ENCODE data around the gene WDR70. TPM values are rescaled to one million over a fixed set of nuclear protein-coding genes. Genes with fewer than 3 reads are reported as not detected.
"Not testable (repeated sequence)": the region's sequence is repeated elsewhere in the genome, so short reads cannot be mapped to it uniquely, and the experiment has no call there.

Gene WDR70
- total RNA-seq, 2 experiments from 2014 or later = 24.5 to 34.6 TPM

- H3K9me3 ChIP-seq (ENCODE audit: control insufficient read depth in 1 of 2, insufficient read depth in 1 of 2, low read length in 2 of 2); ATAC-seq (ENCODE audit: poor library complexity); CTCF ChIA-PET; intact Hi-C loops (cut with DNase I, micrococcal nuclease); H3K4me1 ChIP-seq (ENCODE audit: insufficient read depth, low read length); H3K36me3 ChIP-seq (ENCODE audit: insufficient read depth, low read length); H3K4me1 Mint-ChIP-seq (ENCODE audit: low read depth); H3K27ac ChIP-seq (ENCODE audit: low read depth in 1 of 2, low read length in 2 of 2); H3K27ac Mint-ChIP-seq; H3K4me3 Mint-ChIP-seq; H3K27me3 ChIP-seq (ENCODE audit: control insufficient read depth in 1 of 2, insufficient read depth in 2 of 2, low read length in 2 of 2); DNase-seq; H3K27me3 Mint-ChIP-seq; POLR2A ChIA-PET; H3K4me3 ChIP-seq (ENCODE audit: low read length): not testable (repeated sequence)
- H3K9me3 Mint-ChIP-seq = peaks cover 14% of the 10 kb centered on the region
- peaks cover 61% of the 10 kb centered on the region for H3K36me3 Mint-ChIP-seq (ENCODE audit: low read depth)
Observed at GRCh38 chr5:37679326-37679725, 300.2 kb downstream of the WDR70 start.

GRCh38 chr5:37679903-37680302 is 300.8 kb downstream of the WDR70 start:
- DNase-seq; H3K27ac ChIP-seq (ENCODE audit: low read depth in 1 of 2, low read length in 2 of 2); H3K36me3 ChIP-seq (ENCODE audit: insufficient read depth, low read length); intact Hi-C loops (cut with DNase I, micrococcal nuclease); H3K9me3 ChIP-seq (ENCODE audit: control insufficient read depth in 1 of 2, insufficient read depth in 1 of 2, low read length in 2 of 2); H3K4me1 Mint-ChIP-seq (ENCODE audit: low read depth); CTCF ChIA-PET; H3K27me3 Mint-ChIP-seq; H3K27me3 ChIP-seq (ENCODE audit: control insufficient read depth in 1 of 2, insufficient read depth in 2 of 2, low read length in 2 of 2); H3K4me1 ChIP-seq (ENCODE audit: insufficient read depth, low read length); H3K4me3 Mint-ChIP-seq; ATAC-seq (ENCODE audit: poor library complexity); POLR2A ChIA-PET; H3K27ac Mint-ChIP-seq; H3K4me3 ChIP-seq (ENCODE audit: low read length): not testable (repeated sequence)
- Mint-ChIP-seq H3K9me3 (peaks cover 14% of the 10 kb centered on the region), H3K36me3 (ENCODE audit: low read depth) (peaks cover 65% of the 10 kb centered on the region)

- TF ChIP-seq CTCF (IDR thresholded peaks at IDR 0.05) = no peak
- Histone ChIP-seq H3K27ac (ENCODE audit: low read depth in 1 of 2, low read length in 2 of 2) (no peak overlapping the region), H3K4me1 (ENCODE audit: insufficient read depth, low read length) (no peaks in the 10 kb centered on the region), H3K4me3 (ENCODE audit: low read length) (no peak overlapping the region), H3K36me3 (ENCODE audit: insufficient read depth, low read length) (no peaks in the 10 kb centered on the region), H3K9me3 (ENCODE audit: control insufficient read depth in 1 of 2, insufficient read depth in 1 of 2, low read length in 2 of 2) (peaks cover 0 to 15% of the 10 kb centered on the region in 2 experiments), H3K27me3 (ENCODE audit: control insufficient read depth in 1 of 2, insufficient read depth in 2 of 2, low read length in 2 of 2) (no peaks in the 10 kb centered on the region)
- no peak for DNase-seq
- intact Hi-C loops (cut with DNase I, micrococcal nuclease) = no loop called here
- ChIA-PET POLR2A (no interaction called here), CTCF (no interaction called here)
- Mint-ChIP-seq H3K4me1 (ENCODE audit: low read depth) (no peaks in the 10 kb centered on the region), H3K4me3 (no peak overlapping the region), H3K27me3 (no peaks in the 10 kb centered on the region), H3K9me3 (peaks cover 14% of the 10 kb centered on the region), H3K36me3 (ENCODE audit: low read depth) (peaks cover 69% of the 10 kb centered on the region), H3K27ac (no peak overlapping the region)
- ATAC-seq (ENCODE audit: poor library complexity) = no peak
Observed at GRCh38 chr5:37683072-37683471, 304.0 kb downstream of the WDR70 start.

GRCh38 chr5:37685211-37685610 is 306.1 kb downstream of the WDR70 start:
- ChIA-PET POLR2A (no interaction called here), CTCF (no interaction called here)
- Mint-ChIP-seq H3K36me3 (ENCODE audit: low read depth) (peaks cover 72% of the 10 kb centered on the region), H3K4me3 (no peak overlapping the region), H3K4me1 (ENCODE audit: low read depth) (no peaks in the 10 kb centered on the region), H3K9me3 (peaks cover 14% of the 10 kb centered on the region), H3K27ac (no peak overlapping the region), H3K27me3 (no peaks in the 10 kb centered on the region)
- peaks cover 0 to 16% of the 10 kb centered on the region in 2 experiments for H3K9me3 ChIP-seq (ENCODE audit: control insufficient read depth in 1 of 2, insufficient read depth in 1 of 2, low read length in 2 of 2)
- H3K36me3 ChIP-seq (ENCODE audit: insufficient read depth, low read length) = no peaks in the 10 kb centered on the region
- H3K27ac ChIP-seq (ENCODE audit: low read depth in 1 of 2, low read length in 2 of 2) = no peak overlapping the region
- ATAC-seq (ENCODE audit: poor library complexity) (no peak), DNase-seq (no peak)
- intact Hi-C loops (cut with DNase I, micrococcal nuclease) = no loop called here
- no peak for TF ChIP-seq CTCF (IDR thresholded peaks at IDR 0.05)
- no peaks in the 10 kb centered on the region for H3K4me1 ChIP-seq (ENCODE audit: insufficient read depth, low read length)
- no peak overlapping the region for H3K4me3 ChIP-seq (ENCODE audit: low read length)
- no peaks in the 10 kb centered on the region for H3K27me3 ChIP-seq (ENCODE audit: control insufficient read depth in 1 of 2, insufficient read depth in 2 of 2, low read length in 2 of 2)
